Measurements from ENCODE around the gene HDAC8.

DNA sequence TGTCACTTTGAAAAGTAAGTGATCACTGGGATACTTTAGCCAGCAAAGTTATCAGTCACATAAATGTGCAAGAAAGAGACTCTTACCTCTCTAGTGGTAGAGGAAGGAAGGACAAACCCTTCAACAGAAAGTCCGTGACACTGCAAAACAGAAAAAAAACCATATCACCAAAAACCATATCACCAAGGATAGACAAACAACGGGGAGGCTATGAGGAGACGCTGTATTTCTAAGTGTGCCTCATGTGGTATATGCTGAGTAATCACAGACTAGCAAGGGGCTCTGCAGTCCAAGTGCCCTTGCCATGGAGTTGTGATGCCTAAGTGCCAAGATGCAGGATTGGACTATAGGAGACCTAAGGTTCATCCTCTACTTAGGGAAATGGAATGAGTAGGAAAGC lies 11.5 kb upstream of the HDAC8 start:
- TF ChIP-seq TAF1 (IDR thresholded peaks at IDR 0.05; ENCODE audit: borderline replicate concordance, insufficient read depth, low read length) (no peak), POLR2AphosphoS5 (IDR thresholded peaks at IDR 0.05; ENCODE audit: low read depth, low read length) (no peak), FOXP2 (optimal IDR thresholded peaks at IDR 0.05; ENCODE audit: borderline replicate concordance, extremely low read depth, extremely low read length, insufficient read depth) (no peak)

Measured in PFSK-1 (cell line).